ENCODE measurements around the gene RNF224. TPM values are rescaled to one million over a fixed set of nuclear protein-coding genes. Genes with fewer than 3 reads are reported as not detected.
A peak's percentile ranks its signal among the peaks of the same experiment; 100 is the strongest.
"Not testable (repeated sequence)": the region's sequence is repeated elsewhere in the genome, so short reads cannot be mapped to it uniquely, and the experiment has no call there.

Gene RNF224
- polyA plus RNA-seq, 2 of the 4 experiments (the other 2 are of a cell fraction), result 0.04 TPM; not detected in 1

- H3K4me2 ChIP-seq, H3K4me1 ChIP-seq, H3K27ac ChIP-seq, H3K9me3 ChIP-seq, H3K4me3 ChIP-seq, FAIRE-seq: not testable (repeated sequence)
- TF ChIP-seq SMC3 (IDR thresholded peaks at IDR 0.05) (0 out of 3 replicates have a peak, but pooled peaks have one; percentile 18), CTCF (IDR thresholded peaks at IDR 0.05) (peak; percentile 32), RAD21 (conservative IDR thresholded peaks at IDR 0.05 in 1 of 2, IDR thresholded peaks at IDR 0.05 in 1 of 2) (peak in 1 of 2 experiments; percentile 31; a peak in 2 of 5 replicates), RFX5 (IDR thresholded peaks at IDR 0.05) (peak; percentile 53; the same call in 1 of the 2 replicates)
- 25% methylated on average over 15 of the region's 15 CpGs for WGBS (ENCODE audit: missing lambda C conversion rate)
- peak in 1 of 2 experiments; percentile 64; a peak in 3 of 6 replicates for ATAC-seq
- POLR2A ChIA-PET, result interaction anchor here (1.0 kb wide), 1 partner anchor 22 kb away, joined by 4 read pairs; no protein-coding TSS in a partner anchor
- CTCF ChIA-PET, result interaction anchor here (1.0 to 17.1 kb wide), 5 partner anchors 11 to 36 kb away, joined by 3 to 236 read pairs (median 9); partner anchors contain the start of genes RNF224, STPG3 and TUBB4B
- peak in 1 of 2 experiments; percentile 51 for DNase-seq (ENCODE audit: low read depth in 1 of 2, low spot score in 1 of 2)
Measured at GRCh38 chr9:137262173-137262908, 35.0 kb downstream of the RNF224 start.

- H3K9me3 ChIP-seq, result no peaks in the 10 kb centered on the region
- H3K4me2 ChIP-seq, result no peak overlapping the region
- POLR2A ChIA-PET, result interaction anchor here (1.0 kb wide), 1 partner anchor 22 kb away, joined by 4 read pairs; no protein-coding TSS in a partner anchor
- DNase-seq (ENCODE audit: low read depth in 1 of 2, low spot score in 1 of 2) (no peak), FAIRE-seq (no peak), ATAC-seq (peak in 1 of 2 experiments; percentile 15; a peak in 3 of 6 replicates)
- peaks cover 4% of the 10 kb centered on the region; the same call in 2 of the 3 replicates for H3K4me1 ChIP-seq
- TF ChIP-seq HMGXB4 (CRISPR knock-in tag; IDR thresholded peaks at IDR 0.05; ENCODE audit: borderline replicate concordance) (no peak), EHF (CRISPR knock-in tag; IDR thresholded peaks at IDR 0.05) (no peak), ZFP36 (IDR thresholded peaks at IDR 0.05; ENCODE audit: borderline replicate concordance, partially characterized antibody) (no peak), HEYL (CRISPR knock-in tag; IDR thresholded peaks at IDR 0.05) (no peak), RAD21 (conservative IDR thresholded peaks at IDR 0.05 in 1 of 2, IDR thresholded peaks at IDR 0.05 in 1 of 2) (no peak), JUN (IDR thresholded peaks at IDR 0.05) (no peak), FOSB (CRISPR knock-in tag; IDR thresholded peaks at IDR 0.05) (no peak), MYC (IDR thresholded peaks at IDR 0.05; ENCODE audit: borderline replicate concordance, low read length) (no peak), PHF8 (IDR thresholded peaks at IDR 0.05; ENCODE audit: borderline replicate concordance, low read depth) (no peak), CHD4 (IDR thresholded peaks at IDR 0.05; ENCODE audit: borderline replicate concordance) (no peak), ZSCAN20 (CRISPR knock-in tag; IDR thresholded peaks at IDR 0.05) (no peak), FOSL2 (IDR thresholded peaks at IDR 0.05) (no peak), FOSL2 (CRISPR knock-in tag; IDR thresholded peaks at IDR 0.05) (no peak), TFCP2L1 (CRISPR knock-in tag; IDR thresholded peaks at IDR 0.05) (no peak), KDM5A (IDR thresholded peaks at IDR 0.05) (no peak), CEBPB (IDR thresholded peaks at IDR 0.05) (no peak)
- no peak overlapping the region for H3K27ac ChIP-seq
- CTCF ChIA-PET, result interaction anchor here (1.0 to 17.1 kb wide), 4 partner anchors 10 to 29 kb away, joined by 4 to 236 read pairs (median 26); partner anchors contain the start of genes STPG3 and TUBB4B
- no peak overlapping the region for H3K4me3 ChIP-seq
- 90% methylated on average over 24 of the region's 24 CpGs for WGBS (ENCODE audit: missing lambda C conversion rate)
Measured at GRCh38 chr9:137262909-137263285, 35.6 kb downstream of the RNF224 start.
